Smooth muscle cell (in vitro differentiated cells): Measurements from ENCODE around the gene SF3B6. TPM values are rescaled to one million over a fixed set of nuclear protein-coding genes. Genes with fewer than 3 reads are reported as not detected.

ENCODE experiments used
- DNase-seq: peaks from one replicate; lab custom pipeline; 2025; ENCODE audit not compliant: unreplicated experiment; lab: John Stamatoyannopoulos, UW
- H2AFZ ChIP-seq: fragments of 200-600 bp; sonication (generic); 2 replicates; pipeline ENCODE4 v1.6.0; 2016; ENCODE audit warnings: antibody characterized with exemption, low read depth, mild to moderate bottlenecking
- H3F3A ChIP-seq: fragments of 200-600 bp; sonication (generic); 2 replicates; pipeline ENCODE4 v1.6.0; 2017; ENCODE audit warnings: antibody characterized with exemption, low read depth
- H3K27ac ChIP-seq: fragments of 200-600 bp; sonication (generic); 2 replicates; pipeline ENCODE4 v1.5.1; 2016; ENCODE audit warnings: low read depth, mild to moderate bottlenecking
- H3K27me3 ChIP-seq: fragments of 200-600 bp; sonication (generic); 2 replicates; pipeline ENCODE4 v1.6.1; 2016; ENCODE audit warnings: low read depth, mild to moderate bottlenecking
- H3K36me3 ChIP-seq: fragments of 200-600 bp; sonication (generic); 2 replicates; pipeline ENCODE4 v1.5.1; 2016; ENCODE audit warnings: low read depth
- H3K4me1 ChIP-seq: fragments of 200-600 bp; sonication (generic); 2 replicates; pipeline ENCODE4 v1.5.1; 2016; ENCODE audit warnings: low read depth
- H3K4me2 ChIP-seq: fragments of 200-600 bp; sonication (generic); 2 replicates; pipeline ENCODE4 v1.6.0; 2016; ENCODE audit warnings: mild to moderate bottlenecking
- H3K4me3 ChIP-seq: fragments of 200-600 bp; sonication (generic); 2 replicates; pipeline ENCODE4 v1.5.1; 2016; ENCODE audit warnings: mild to moderate bottlenecking
- H3K79me2 ChIP-seq: fragments of 200-600 bp; sonication (generic); 2 replicates; pipeline ENCODE4 v1.6.0; 2016; ENCODE audit warnings: low read depth, mild to moderate bottlenecking
- H3K9ac ChIP-seq: fragments of 200-600 bp; sonication (generic); 2 replicates; pipeline ENCODE4 v1.6.0; 2016; ENCODE audit warnings: low read depth
- H3K9me3 ChIP-seq: fragments of 200-600 bp; sonication (generic); replicated peaks from 2 replicates; pipeline ENCODE4 v1.5.1; 2016; ENCODE audit warnings: low read depth
- H4K20me1 ChIP-seq: fragments of 200-600 bp; sonication (generic); 2 replicates; pipeline ENCODE4 v1.6.0; 2016; ENCODE audit warnings: low read depth
- CTCF ChIP-seq: fragments of 200-600 bp; sonication (generic); IDR thresholded peaks from 2 replicates; pipeline ENCODE4 v1.5.1; 2017; ENCODE audit warnings: borderline replicate concordance, mild to moderate bottlenecking, antibody characterized with exemption; ENCODE audit not compliant: insufficient read depth, poor library complexity, severe bottlenecking
- WGBS: methylation state at CpG from one replicate; pipeline ENCODE4 v1.1.7; 2016; ENCODE audit warnings: low lambda C conversion rate; 5-methylcytosine and 5-hydroxymethylcytosine counted together
- polyA plus RNA-seq: library from polyadenylated mRNA; unstranded; fragments of >200 nt; fragmentation: Nextera tagmentation; extraction: Ambion mirVana; gene quantifications from 2 replicates; pipeline ENCODE4 v1.2.1, GENCODE V29; 2016
- total RNA-seq: library from RNA; depleted of rRNA; stranded (reverse); fragments of >200 nt; gene quantifications from 2 replicates; pipeline ENCODE4 v1.2.3, GENCODE V29; 2014

The SF3B6 gene
- total and polyA plus RNA-seq, 2 experiments from 2014 or later = 210 to 260 TPM

GRCh38 chr2:24084386-24085199 lies 8.5 kb upstream of the SF3B6 start, which contains the start of gene TP53I3:
Gene TP53I3, minus strand, starts transcription at chr2:24084834. Its CDS starts 508 bp downstream, at chr2:24084326.
- Histone ChIP-seq H3K4me3 (peak within 1 kb of the TSS; percentile 71), H4K20me1 (no peaks in the 10 kb centered on the region), H2AFZ (peak within 1 kb of the TSS; percentile 99), H3K9ac (peak within 1 kb of the TSS; percentile 49), H3K27me3 (no peaks in the 10 kb centered on the region), H3K79me2 (no peaks in the 10 kb centered on the region), H3K27ac (peak within 1 kb of the TSS; percentile 77), H3K4me2 (peak within 1 kb of the TSS; percentile 82), H3K9me3 (no peaks in the 10 kb centered on the region), H3K4me1 (peaks cover 9% of the 10 kb centered on the region), H3F3A (peaks cover 4% of the 10 kb centered on the region), H3K36me3 (peaks cover 4% of the 10 kb centered on the region)
- peak; percentile 95 for DNase-seq
- 2% methylated on average over 42 of the region's 44 CpGs for WGBS
- peak; percentile 95 for TF ChIP-seq CTCF

DNA sequence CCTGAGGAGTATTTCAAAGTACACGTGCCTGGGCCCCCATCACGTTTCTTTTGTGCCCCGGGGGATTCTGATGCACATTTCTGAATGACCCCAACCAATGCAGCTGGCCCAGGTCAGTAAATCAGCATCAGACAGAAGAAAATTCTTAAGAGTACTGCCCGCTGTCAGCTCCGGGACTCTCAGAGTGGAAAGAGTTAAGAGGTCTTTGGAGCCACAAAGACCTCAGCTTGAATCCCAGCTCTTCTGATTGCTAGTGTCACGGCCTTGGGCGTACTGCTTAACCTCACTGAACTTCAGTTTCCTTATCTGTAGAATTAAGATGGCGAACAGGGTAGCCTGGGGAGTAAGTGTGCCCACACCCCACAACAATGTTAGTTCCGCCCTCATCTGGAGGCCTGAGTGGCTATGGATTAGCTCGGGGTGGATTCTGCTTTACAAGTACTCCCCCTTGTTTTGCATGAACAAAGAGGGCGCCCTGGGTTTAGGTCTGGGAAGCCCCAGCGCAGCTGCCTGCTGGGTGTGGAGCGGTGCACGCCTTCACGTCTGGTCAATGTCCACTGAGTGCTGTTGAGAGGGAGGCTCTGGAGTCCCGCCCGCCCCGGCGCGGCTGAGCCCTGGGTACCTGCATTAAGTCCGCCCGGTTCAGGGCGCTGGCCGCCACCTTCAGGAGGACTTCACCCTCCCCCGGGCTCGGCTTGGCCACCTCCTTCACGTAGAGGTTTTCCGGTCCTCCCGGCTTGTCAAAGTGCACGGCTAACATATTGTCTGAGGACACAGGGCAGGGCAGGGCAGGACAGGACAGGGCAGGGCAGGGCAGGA lies 7.7 kb upstream of the SF3B6 start:
- peaks cover 12% of the 10 kb centered on the region for H3F3A ChIP-seq
- DNase-seq = peak; percentile 85
- no peaks in the 10 kb centered on the region for H4K20me1 ChIP-seq
- no peaks in the 10 kb centered on the region for H3K79me2 ChIP-seq
- peak overlapping the region; percentile 99 for H2AFZ ChIP-seq
- no peaks in the 10 kb centered on the region for H3K27me3 ChIP-seq
- WGBS = 7% methylated on average over 29 of the region's 30 CpGs
- H3K9me3 ChIP-seq = no peaks in the 10 kb centered on the region
- TF ChIP-seq CTCF = no peak
- peak overlapping the region; percentile 71 for H3K4me3 ChIP-seq
- peak overlapping the region; percentile 82 for H3K4me2 ChIP-seq
- peak overlapping the region; percentile 18 for H3K9ac ChIP-seq
- peaks cover 4% of the 10 kb centered on the region for H3K36me3 ChIP-seq
- peaks cover 9% of the 10 kb centered on the region for H3K4me1 ChIP-seq
- H3K27ac ChIP-seq = peak overlapping the region; percentile 77

DNA sequence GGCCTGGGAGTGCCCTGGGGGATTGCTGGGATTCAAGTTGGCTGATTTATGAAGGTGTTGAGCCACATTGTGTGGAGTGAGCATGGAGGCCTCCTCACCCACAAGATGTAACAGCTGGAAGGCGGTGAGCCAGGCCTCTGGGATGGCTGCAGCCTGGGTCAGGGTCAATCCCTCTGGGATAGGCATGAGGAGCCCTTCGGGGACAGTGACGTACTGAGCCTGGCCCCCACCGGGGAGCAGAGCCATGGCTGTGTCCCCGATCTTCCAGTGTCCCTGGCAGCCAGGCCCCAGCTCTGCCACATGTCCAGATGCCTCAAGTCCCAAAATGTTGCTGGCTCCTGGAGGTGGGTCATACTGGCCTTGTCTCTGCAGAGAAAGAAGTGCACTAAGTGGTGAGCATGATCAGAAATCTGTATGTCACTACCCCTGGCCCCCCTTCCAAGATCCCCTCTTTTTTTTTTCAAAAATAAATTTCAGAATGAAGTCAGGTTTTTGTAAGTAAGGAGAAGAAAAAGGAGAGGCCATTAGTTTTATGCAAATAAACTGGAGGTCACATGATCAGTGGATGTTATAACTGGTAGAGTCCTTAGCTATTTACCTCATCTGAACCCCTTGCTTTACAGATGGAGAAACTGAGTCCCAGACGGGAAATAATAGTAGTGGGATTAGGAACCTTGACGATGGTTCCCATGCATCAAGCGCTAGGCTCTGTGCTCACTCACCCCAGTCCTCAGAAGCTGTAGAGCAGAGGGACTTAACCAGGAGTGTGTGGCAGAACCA lies 6.9 kb upstream of the SF3B6 start:
- peak overlapping the region; percentile 77 for H3K27ac ChIP-seq
- TF ChIP-seq CTCF = no peak
- no peaks in the 10 kb centered on the region for H4K20me1 ChIP-seq
- no peak overlapping the region for H3K9ac ChIP-seq
- peaks cover 13% of the 10 kb centered on the region for H3F3A ChIP-seq
- H3K36me3 ChIP-seq = peaks cover 4% of the 10 kb centered on the region
- H3K4me3 ChIP-seq = peak overlapping the region; percentile 71
- H3K4me1 ChIP-seq = peaks cover 9% of the 10 kb centered on the region
- peak overlapping the region; percentile 82 for H3K4me2 ChIP-seq
- WGBS = 80% methylated on average over 6 of the region's 8 CpGs
- no peak for DNase-seq
- peak overlapping the region; percentile 99 for H2AFZ ChIP-seq
- no peaks in the 10 kb centered on the region for H3K79me2 ChIP-seq
- H3K27me3 ChIP-seq = no peaks in the 10 kb centered on the region
- H3K9me3 ChIP-seq = no peaks in the 10 kb centered on the region
